ENCODE results near the gene SIGLEC14.

GRCh38 chr19:51681286-51681941 is 34.8 kb upstream of the SIGLEC14 start:
- TF ChIP-seq, protein P1, sequence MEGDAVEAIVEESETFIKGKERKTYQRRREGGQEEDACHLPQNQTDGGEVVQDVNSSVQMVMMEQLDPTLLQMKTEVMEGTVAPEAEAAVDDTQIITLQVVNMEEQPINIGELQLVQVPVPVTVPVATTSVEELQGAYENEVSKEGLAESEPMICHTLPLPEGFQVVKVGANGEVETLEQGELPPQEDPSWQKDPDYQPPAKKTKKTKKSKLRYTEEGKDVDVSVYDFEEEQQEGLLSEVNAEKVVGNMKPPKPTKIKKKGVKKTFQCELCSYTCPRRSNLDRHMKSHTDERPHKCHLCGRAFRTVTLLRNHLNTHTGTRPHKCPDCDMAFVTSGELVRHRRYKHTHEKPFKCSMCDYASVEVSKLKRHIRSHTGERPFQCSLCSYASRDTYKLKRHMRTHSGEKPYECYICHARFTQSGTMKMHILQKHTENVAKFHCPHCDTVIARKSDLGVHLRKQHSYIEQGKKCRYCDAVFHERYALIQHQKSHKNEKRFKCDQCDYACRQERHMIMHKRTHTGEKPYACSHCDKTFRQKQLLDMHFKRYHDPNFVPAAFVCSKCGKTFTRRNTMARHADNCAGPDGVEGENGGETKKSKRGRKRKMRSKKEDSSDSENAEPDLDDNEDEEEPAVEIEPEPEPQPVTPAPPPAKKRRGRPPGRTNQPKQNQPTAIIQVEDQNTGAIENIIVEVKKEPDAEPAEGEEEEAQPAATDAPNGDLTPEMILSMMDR (IDR thresholded peaks at IDR 0.05 in 8 of 11, conservative IDR thresholded peaks at IDR 0.05 in 3 of 11): no peak
- TF ChIP-seq POLR2A (IDR thresholded peaks at IDR 0.05): no peak

Measured in spleen (tissue), 7 donors.